ENCODE data around the gene CAPG.

DNA sequence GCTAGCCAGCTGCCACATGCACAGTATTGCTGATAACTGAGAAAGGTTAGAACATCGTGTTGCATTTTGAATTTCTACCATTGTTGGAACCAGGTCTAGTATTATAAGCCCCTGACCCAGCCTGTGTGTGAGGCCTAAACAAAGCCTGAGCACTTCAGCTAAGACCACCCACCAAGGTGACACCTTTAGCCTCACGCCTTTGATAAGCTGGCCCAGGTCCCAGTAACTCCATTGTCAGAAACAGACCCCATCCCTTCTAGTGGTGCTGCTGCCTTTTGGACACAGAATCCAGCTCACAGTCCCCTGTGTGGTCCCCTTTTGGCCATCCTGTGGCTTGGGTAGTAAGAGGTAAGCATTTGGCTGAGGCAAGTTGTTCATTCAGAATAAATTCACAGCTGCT is 54.0 kb downstream of the CAPG start:
- TF ChIP-seq, protein P1, sequence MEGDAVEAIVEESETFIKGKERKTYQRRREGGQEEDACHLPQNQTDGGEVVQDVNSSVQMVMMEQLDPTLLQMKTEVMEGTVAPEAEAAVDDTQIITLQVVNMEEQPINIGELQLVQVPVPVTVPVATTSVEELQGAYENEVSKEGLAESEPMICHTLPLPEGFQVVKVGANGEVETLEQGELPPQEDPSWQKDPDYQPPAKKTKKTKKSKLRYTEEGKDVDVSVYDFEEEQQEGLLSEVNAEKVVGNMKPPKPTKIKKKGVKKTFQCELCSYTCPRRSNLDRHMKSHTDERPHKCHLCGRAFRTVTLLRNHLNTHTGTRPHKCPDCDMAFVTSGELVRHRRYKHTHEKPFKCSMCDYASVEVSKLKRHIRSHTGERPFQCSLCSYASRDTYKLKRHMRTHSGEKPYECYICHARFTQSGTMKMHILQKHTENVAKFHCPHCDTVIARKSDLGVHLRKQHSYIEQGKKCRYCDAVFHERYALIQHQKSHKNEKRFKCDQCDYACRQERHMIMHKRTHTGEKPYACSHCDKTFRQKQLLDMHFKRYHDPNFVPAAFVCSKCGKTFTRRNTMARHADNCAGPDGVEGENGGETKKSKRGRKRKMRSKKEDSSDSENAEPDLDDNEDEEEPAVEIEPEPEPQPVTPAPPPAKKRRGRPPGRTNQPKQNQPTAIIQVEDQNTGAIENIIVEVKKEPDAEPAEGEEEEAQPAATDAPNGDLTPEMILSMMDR (IDR thresholded peaks at IDR 0.05) = no peak
- TF ChIP-seq POLR2A (IDR thresholded peaks at IDR 0.05) = no peak

Measured in right lobe of liver (tissue), 4 donors.